ENCODE measurements around the gene HSD3B7.

The HSD3B7 gene

GRCh38 chr16:30983898-30984610 is 953 bp upstream of the HSD3B7 start:
- DNase-seq, result no peak

GRCh38 chr16:30985401-30986128 is 558 bp downstream of the HSD3B7 start:
- no peak for DNase-seq

- no peak for DNase-seq
Observed at GRCh38 chr16:30986129-30986991, 1.4 kb downstream of the HSD3B7 start.

- DNase-seq, result no peak
Observed at GRCh38 chr16:30987581-30988190, 2.7 kb downstream of the HSD3B7 start.

GRCh38 chr16:30989469-30990047 is 4.6 kb downstream of the HSD3B7 start:
- DNase-seq, result no peak

- no peak for DNase-seq
Observed at GRCh38 chr16:30990105-30990504, 5.1 kb downstream of the HSD3B7 start.

- no peak for DNase-seq
Observed at GRCh38 chr16:30991052-30991451, 6.0 kb downstream of the HSD3B7 start.

GRCh38 chr16:30992276-30992780 is 7.3 kb downstream of the HSD3B7 start:
- DNase-seq, result no peak

- no peak for DNase-seq
Observed at GRCh38 chr16:30992931-30993816, 8.2 kb downstream of the HSD3B7 start.

- DNase-seq, result no peak
Observed at GRCh38 chr16:30995927-30996323, 10.9 kb downstream of the HSD3B7 start.

GRCh38 chr16:30996324-30996984 is 11.4 kb downstream of the HSD3B7 start:
- no peak for DNase-seq

- DNase-seq, result no peak
Observed at GRCh38 chr16:30996985-30997724, 12.1 kb downstream of the HSD3B7 start.

- no peak for DNase-seq
Observed at GRCh38 chr16:30997725-30998711, 13.0 kb downstream of the HSD3B7 start.

GRCh38 chr16:30998852-30999761 is 14.1 kb downstream of the HSD3B7 start:
- no peak for DNase-seq

GRCh38 chr16:31000671-31001382 is 15.8 kb downstream of the HSD3B7 start:
- DNase-seq, result no peak

GRCh38 chr16:31001507-31002249 is 16.7 kb downstream of the HSD3B7 start:
- no peak for DNase-seq
